ENCODE measurements around the gene CASZ1.

CASZ1 gene

DNA sequence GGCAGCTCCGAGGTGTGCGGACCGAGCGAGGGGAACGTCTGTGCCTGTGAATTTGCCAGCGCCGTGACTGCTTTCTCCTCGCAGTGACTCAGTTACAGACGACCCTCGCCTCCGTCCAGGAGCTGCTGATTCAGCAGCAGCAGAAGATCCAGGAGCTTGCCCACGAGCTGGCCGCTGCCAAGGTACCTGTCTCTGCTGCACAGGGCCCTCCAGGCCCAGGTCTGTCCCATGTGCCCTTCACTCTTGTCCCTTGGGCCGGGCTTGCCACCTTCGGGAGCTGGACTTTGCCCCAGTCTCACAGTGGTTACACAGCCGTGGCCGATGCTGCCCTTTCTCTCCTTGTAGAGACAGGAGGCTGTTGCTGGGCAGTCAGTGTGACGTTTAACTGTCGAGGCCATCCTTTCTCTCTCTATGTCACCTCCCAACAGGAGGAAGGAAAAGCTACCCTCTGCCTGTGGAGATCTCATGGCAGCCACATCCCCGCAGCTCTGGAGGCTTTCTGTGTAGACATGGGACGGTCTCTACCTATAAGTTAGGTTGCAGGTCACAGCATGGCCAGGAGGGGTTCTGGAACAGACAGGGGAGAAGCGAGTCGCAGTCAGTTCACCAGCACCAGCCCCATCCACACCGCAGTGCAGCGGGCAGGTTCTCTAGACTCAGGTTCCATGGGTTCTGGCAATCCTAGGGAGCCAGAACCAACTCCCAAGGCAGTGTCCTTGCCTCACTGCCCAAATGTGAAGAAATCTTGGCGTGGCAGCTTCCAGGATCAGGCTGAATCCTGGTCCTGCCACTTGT, 172.0 kb downstream of the CASZ1 start:
- no peak for DNase-seq (ENCODE audit: low spot score)

DNA sequence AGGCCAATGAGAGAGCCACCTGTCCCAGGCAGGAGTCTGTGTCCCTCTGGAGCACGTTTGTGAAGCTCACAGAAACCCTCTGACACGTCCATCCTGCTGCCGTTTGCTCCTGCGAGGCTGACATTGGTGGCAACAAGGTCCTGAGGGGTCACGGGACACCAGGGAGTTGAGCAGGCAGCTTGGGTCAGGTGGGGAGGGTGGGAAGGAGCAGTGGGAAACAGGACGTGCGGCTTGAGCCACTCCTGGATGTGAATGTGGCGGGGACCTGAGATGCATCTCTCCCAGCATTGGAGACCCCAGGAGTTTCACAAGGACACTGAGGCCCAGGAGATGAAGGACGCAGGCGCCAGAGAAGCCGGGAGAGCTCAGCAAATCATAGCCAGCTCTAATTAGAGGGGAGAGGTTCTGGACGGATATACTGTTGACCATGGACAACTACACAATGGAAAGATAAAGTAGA, 172.7 kb downstream of the CASZ1 start:
- DNase-seq (ENCODE audit: low spot score) = no peak

DNA sequence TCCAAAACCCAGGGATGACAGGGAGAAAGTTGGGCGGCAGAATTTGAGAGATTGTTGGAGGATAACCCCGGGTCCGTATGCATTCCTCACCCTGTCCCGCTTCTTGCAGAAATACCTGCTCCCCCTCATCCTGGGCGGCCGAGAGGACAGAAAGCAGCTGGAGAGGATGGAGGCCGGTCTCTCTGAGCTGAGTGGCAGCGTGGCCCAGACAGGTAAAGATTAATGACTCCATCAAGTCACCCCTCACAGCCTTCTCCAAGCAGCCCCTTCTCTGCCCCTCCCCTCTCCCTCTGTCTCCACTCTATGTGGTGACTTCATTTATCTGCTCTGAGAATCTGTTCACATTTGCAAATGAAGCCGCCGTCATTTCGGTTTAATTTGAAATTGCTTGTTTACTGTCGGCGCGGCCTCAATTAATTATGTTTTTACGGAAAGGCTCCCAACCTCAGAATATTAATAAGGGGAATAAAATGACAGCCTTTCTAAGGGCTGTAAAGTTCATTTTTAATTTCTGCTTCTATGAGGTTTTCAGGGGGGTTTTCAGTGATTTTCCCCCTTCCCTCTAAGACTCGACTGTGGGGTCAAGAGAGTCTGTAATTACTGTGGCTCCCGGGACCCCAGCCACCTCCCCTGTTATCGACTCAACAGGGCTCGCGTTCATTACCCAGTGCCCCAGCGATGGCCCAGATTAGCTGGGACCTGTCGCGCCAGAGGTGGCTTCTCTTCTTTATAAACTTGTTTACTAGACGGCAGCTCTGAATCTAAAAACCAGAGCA, 173.3 kb downstream of the CASZ1 start:
- DNase-seq (ENCODE audit: low spot score) = no peak

DNA sequence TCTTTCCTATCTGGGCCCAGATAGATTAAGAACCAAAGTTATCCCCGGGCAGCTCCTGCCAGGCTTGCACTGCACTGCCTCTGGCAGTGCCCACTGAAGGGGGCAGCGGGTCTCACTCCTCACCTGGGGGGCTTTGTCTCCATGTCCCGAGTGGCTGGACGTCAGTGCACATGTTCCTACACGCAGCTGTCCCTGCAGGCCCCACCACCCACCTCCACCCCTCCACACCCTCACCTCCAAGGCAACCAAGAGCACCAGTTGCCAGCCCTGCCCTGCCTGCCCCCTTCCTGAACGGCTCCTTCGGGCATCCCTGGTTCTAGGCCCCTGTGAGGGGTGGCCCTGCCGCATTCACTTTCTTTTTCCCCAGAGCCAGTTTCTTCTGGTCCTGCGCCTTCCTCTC, 174.5 kb downstream of the CASZ1 start:
- no peak for DNase-seq (ENCODE audit: low spot score)

DNA sequence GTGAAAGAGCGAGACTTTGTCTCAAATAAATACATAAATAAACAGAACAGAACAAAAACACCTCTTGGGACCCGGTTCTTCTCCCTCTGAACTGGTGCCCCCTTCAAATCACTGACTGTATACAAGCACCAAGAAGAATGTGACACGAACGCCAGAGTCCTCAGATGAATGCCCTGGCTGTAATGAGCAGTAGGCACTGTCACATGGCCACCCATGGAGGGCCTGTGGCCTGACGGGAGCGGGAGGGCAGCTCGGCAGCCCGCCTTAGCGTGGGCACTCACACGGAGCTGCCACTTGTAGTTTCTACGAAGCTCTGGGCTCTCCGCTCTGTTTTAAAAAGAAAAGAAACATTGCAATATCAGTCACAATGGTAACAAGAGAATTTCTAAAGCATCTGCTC, 175.7 kb downstream of the CASZ1 start:
- DNase-seq (ENCODE audit: low spot score) = peak; percentile 32

DNA sequence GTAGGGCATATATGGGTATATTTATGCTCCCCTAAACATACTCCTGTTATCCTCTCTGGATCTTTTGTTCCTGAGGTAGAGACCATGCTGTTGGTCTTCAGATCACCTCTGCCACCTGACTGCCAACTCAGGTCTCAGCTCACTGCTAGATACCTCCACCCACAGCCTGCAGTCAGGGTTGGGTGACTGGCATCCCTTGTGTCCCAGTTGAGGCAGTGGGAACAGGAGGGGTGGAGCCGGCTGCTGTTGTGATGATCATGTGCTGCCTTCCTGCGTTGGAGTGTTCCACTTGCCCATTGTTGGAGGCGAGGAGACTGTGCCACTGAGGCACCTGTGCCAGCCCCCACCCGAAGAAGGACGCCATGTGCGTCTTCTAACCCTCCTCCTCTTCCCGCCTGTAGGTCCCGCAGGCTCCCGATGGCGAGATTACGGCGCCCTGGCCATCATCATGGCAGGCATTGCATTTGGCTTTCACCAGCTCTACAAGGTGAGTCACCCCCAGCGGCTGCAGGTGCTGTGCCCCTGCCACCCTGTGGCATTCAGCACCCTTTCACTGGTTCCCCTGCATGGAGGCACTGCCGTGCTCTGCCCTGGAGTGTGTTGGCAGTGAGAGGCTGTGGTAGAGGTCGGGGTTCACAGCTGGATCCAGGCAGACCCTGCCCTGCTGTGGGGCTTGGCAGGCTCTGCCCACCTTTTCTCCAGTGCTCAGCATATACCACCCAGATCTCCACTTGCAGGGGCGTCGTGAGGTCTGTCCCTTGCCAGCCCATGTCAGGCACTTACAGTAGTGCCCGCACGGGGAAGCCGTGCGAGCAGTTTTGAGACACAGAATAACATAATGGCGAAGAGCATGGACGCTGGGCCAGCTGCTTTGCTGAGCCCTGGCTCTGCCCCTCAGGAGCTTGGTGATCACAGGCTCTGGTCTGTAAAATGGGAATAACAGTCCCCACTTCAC, 178.2 kb downstream of the CASZ1 start:
- DNase-seq (ENCODE audit: low spot score) = no peak

DNA sequence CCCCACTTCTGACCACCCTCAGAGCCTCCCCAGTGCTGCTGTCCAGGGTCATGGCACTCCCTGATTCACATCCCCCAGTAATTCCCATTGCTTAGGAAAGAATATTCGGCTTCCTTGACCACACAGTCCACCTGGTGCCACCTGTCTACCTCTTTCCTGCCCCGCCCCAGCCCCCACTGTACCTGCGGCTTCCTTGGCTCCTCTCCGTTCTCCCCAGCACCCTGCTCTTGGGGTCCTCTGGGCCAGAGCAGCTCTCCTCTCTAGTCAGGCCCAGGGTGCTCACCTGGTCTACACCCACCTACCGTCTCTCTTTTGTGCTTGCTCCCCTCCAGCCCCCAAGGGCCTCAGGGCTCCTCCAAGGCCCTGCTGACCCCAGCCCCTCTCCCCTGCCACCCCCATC, 179.1 kb downstream of the CASZ1 start:
- no peak for DNase-seq (ENCODE audit: low spot score)

DNA sequence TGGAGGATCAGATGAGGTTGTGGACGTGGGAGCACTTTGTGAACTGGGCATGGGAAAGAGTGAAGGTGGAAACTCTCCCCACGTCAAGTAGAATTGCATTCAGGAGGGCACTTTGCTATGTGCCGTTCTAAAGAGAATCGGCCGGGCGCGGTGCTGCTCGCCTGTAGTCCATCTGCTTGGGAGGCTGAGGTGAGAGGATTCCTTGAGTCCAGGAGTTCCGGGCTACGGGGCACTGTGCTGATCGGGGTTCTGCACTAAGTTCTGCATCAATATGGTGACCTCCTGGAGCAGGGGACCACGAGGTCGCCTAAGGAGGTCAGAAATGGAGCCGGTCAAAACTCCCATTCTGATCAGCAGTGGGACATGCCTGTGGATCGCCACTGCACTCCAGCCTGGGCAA, 179.8 kb downstream of the CASZ1 start:
- no peak for DNase-seq (ENCODE audit: low spot score)

DNA sequence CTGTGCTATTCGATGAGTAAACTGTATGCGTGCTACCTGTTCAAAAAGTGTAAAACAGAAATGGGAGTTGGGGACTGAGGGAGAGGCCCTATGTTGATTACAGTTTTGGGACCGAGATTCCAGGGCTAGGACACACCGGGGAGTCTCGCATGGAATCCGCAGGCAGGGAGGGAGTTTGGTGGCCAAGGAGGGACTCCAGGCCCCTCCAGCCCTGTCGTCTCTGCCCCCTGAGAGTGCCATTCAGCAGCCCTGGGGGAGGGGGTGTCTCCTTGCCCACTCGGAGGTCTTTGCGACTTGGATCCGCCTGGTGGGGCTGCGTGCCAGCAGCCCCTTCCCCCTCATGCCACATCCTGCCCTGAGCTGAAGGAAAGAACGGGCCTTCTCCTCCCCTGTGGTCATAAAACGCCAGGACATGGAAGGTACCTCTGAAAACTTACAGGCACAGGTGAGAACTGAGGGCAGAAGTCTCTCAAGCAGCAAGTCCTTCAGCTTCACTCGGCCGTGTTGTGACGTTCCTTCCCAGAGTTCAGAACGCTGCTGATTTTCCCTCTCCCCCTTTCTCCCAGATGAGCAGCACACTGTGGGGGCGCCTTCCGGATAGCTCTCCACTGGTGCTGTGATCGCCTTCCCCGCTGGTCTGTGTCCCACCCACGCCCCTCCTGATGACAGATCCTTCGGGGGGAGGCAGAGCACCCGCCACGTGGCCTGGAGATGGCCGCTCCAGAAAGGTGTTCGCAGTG, 180.3 kb downstream of the CASZ1 start:
- no peak for DNase-seq (ENCODE audit: low spot score)

DNA sequence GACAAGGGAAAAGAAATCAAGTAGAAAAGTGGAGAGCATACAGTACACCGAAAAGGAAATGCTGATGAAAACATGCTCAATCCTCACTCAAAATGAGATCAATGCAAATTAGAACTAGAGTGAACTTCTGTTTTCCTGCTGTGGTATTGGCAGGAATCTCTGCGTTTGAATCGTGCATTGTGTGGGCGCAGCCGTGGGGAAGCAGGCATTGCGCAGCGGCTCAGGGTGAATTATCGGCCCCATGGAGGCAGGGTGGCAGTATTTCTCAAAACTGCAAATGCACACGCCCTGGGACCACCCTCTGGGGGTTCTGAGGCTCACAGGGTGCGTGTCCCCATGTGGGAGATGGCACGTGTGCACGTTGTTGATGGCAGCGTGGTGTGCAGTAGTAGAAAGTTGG, 181.1 kb downstream of the CASZ1 start:
- peak; percentile 79 for DNase-seq (ENCODE audit: low spot score)

DNA sequence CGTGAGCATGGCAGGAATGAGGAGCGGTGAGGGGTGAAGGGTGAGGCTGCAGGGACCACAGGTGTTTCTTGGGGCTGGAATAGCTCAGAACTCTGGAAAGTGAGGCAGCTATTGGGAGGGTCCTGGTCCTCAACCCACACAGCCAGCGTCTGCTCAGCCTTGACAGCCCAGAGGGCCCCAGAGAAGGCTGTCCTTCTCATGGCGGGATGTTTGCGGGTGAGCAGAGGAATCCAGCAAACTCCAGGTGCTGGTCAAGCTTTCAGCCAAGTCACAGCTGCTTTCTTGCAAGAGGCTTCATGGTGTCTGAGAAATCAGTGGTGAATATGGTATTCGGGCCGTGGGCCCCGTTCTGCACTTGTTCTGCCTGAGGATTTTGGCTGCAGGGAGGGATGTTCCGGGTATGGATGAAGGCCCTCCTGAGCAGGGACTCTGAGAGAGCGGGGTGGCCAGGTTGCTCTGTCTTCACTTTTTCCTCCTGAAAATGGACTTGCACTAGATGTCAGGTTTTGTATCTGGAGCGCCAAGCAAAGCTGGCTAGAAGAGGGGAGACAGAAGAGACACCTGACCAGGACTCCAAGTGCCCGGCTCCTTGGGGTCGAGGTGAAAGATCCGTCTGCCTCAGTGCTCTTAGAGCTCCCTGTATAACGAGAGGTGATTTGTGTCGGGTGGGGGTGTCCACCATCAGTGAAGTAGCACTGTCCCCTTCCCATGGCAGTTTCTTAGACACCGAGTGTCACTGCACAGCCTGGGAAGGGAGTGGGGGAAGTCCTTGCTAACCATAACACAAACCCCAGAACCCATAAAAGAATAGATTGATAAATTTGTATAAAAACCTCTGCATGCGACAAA, 181.8 kb downstream of the CASZ1 start:
- no peak for DNase-seq (ENCODE audit: low spot score)

DNA sequence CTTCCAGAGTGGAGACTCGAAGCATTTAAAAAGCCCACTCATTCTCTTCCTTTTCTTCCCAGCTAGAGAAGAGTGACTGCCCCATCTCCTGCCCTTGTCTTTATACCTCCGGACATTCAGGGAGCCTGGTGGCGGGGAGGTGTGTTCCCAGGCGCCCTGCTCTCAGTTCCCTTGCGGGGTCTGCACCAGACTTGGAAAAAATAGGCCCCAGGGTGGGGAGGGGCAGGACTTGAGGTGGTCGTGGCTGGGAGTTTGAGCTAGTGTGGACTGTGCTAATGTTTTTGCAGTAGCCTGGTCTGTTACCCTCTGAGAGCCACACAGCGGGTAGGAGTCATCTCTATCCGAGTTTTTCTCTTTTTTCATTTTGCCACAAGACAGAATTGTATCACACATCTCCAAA, 182.6 kb downstream of the CASZ1 start:
- DNase-seq (ENCODE audit: low spot score) = no peak

DNA sequence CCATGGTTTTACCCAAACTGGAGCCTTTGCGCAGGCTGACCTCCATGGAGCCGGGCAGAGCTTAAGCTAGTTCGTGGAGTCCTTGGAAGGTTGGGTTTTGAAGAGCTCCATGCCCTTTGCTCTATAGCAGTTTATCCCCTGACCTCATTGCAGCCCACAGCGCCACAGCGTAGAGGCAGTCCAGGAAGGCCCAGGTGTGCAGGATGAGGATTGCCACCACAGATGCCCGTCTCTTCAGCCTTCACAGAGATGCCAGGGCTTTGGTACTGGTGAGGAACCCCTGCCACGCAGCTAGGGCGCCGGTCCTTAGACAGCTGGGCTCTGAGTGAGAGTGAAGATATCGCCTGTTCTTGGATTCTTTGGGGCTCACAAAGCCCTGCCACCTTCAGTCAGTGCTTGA, 183.1 kb downstream of the CASZ1 start:
- DNase-seq (ENCODE audit: low spot score) = no peak

DNA sequence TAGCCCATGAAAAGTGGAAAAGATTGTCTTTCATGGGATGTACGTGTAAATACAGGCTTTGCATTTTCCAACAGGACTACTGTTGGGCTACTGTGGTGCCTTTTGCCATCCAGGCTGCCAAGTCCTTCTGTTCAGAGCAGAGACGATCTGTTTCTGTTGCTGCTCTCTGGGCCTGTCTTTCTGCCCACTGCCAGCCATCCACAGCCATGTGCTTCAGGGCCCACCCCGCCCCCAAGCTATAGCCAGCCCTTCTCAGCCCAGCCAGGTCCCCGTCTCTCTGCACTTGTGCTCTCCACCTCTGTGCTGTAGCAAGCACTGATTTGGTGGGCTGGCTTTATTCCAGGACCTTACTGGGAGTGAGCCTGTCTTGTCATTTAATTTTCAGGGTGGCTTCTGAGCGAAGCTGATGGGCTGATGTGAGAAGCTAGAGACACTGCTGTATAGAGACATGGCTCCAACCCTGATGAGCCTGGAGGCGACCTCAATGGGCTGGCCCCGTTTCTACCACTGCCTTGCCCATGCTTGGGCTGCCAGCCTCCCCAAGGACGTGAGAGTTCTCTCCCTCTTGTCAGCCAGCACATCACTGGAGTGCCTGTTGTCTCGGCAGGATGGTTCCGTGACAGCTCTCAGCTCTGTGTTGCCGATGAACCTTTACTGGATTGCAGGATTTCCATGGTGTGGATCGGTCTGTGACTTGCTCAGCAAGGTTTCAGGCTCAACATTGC, 183.8 kb downstream of the CASZ1 start:
- no peak for DNase-seq (ENCODE audit: low spot score)

DNA sequence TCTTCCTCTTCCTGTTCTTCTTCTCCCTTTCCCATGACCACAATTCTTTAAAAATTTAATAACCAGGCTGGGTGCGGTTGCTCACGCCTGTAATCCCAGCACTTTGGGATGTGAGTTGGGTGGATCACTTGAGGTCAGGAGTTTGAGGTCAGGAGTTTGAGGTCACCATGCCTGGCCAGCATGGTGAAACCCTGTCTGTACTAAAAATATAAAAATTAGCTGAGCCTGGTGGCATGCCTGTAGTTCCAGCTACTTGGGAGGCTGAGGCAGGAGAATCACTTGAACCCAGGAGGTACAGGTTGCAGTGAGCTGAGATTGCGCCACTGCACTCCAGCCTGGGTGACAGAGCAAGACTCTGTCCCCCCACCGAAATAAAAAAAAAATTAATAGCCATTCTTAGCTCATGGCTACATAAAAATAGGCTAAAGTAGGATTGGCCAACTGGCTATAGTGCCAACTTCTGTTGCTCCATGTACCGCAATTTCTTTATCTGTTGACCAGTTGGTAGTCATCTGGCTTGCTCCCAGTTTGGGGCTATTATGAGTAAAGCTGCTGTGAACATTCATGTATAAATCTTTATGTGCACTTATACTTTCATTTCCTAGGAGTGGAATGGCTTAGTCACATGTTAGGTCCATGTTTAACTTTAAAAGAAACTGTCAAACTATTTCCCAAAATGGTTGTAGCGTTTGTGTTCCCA, 185.4 kb downstream of the CASZ1 start:
- no peak for DNase-seq (ENCODE audit: low spot score)

DNA sequence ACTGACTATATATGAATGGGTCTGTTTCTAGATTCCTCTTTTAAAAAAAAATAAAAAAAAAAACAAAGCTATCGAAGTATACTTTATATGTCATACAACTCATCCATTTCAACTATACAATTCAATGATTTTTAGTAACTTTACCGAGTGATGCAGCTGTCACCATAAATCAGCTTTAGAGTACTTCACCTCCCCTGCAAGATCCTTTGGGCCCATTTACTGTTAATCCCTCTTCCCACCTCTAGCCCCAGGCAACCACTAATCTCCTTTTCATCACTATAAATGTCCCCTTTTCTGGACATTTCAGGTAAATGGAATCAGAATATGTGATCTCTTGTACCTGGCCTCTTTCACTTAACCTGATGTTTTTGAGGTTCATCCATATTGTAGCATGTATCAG, 187.8 kb downstream of the CASZ1 start:
- DNase-seq (ENCODE audit: low spot score) = no peak

DNA sequence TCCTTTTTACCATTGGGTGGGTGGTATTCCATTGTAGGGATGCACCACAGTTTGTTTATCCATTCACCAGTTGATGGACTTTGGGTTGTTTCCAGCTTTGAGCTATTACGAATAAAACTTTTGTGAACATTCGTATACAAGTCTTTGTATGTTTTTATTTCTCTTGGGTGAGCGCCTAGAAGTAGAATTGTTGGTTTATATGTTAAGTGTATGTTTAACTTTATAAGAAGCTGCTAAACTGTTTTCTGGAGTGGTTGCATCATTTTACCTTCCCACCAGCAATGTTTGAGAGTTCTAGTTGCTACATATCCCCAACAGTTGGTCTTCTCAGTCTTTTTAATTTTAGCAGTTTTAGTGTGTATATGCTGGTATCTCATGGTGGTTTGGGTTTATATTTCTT, 189.2 kb downstream of the CASZ1 start:
- no peak for DNase-seq (ENCODE audit: low spot score)

DNA sequence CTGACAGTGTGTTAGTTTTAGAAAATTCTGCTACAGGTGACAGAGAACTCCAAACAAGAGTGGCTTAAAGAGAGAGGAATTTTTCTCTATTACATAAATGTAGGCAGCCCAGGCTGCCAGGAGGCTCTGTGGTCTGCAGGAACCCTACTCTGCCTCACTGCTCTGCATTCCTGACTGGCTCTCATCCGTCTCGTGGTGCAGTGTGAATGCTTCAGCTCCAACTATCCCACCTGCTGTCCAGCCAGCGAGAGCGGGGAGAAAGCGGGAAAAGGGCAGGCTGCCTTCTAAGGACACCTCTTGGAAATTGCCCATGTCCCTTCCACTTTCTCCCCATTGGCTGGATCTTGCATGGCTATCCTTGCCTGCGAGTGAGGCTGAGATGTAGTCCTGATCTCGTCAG, 190.4 kb downstream of the CASZ1 start:
- DNase-seq (ENCODE audit: low spot score) = no peak

DNA sequence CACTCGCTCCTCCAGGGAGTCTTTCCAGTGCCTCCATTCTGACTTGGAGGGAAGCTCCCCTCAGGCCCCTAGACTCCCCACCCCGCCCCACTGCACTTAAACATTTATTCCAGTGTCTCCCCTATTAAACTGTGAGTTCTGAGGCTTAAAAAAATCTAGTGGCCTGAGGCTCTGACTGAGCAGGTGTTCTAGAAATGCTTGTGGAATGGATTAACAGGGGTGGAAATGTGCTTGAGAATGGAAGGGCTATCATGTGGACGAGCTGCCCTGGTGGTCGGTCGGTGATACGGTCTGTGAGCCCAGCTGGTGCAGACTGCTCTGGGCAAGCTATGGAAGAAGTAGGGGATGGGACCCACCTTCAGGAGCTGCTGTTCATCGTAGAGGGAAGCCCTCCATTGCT, 191.5 kb downstream of the CASZ1 start:
- DNase-seq (ENCODE audit: low spot score) = no peak

Measured in Ammon's horn (tissue), 1 donor.